ENCODE data around the gene SOX6.
A peak's percentile ranks its signal among the peaks of the same experiment; 100 is the strongest.

Gene SOX6

GRCh38 chr11:16337421-16338213, 18.7 kb downstream of the SOX6 start:
- DNase-seq = peak; percentile 77 to 93 (median 87)
- no CpG with 5 or more reads among the region's 1 CpG for WGBS (ENCODE audit: insufficient coverage)
- Histone ChIP-seq H3K27me3 (replicated peaks in 2 of 5; ENCODE audit: control insufficient read depth in 4 of 5, insufficient read depth in 5 of 5, low read length in 4 of 5) (no peaks in the 10 kb centered on the region), H3K27ac (ENCODE audit: insufficient read depth in 1 of 2, low read depth in 1 of 2, low read length in 2 of 2, poor library complexity in 1 of 2, severe bottlenecking in 2 of 2) (peak overlapping the region in 1 of 2 experiments; percentile 58), H3K9me3 (ENCODE audit: control extremely low read depth in 1 of 5, control insufficient read depth in 4 of 5, insufficient read depth in 2 of 5, low read depth in 1 of 5, low read length in 4 of 5) (no peaks in the 10 kb centered on the region), H3K4me3 (ENCODE audit: control insufficient read depth in 1 of 7, extremely low read depth in 1 of 7, insufficient read depth in 4 of 7, low read depth in 2 of 7, low read length in 6 of 7) (no peak overlapping the region), H3K4me1 (ENCODE audit: control extremely low read depth in 1 of 4, control insufficient read depth in 4 of 4, insufficient read depth in 4 of 4, low read length in 3 of 4) (peaks cover 6 to 16% (median 11%) of the 10 kb centered on the region in 4 experiments), H3K36me3 (ENCODE audit: control insufficient read depth in 4 of 4, insufficient read depth in 4 of 4, low read length in 3 of 4) (no peaks in the 10 kb centered on the region)
- ChIA-PET CTCF (no interaction called here), POLR2A (no interaction called here)

- no peak overlapping the region for H3K4me3 ChIP-seq (ENCODE audit: control insufficient read depth in 1 of 7, extremely low read depth in 1 of 7, insufficient read depth in 4 of 7, low read depth in 2 of 7, low read length in 6 of 7)
- H3K4me1 ChIP-seq (ENCODE audit: control extremely low read depth in 1 of 4, control insufficient read depth in 4 of 4, insufficient read depth in 4 of 4, low read length in 3 of 4) = peaks cover 6 to 16% (median 11%) of the 10 kb centered on the region in 4 experiments
- CTCF ChIA-PET = no interaction called here
- DNase-seq = no peak
- no peaks in the 10 kb centered on the region for H3K27me3 ChIP-seq (replicated peaks in 2 of 5; ENCODE audit: control insufficient read depth in 4 of 5, insufficient read depth in 5 of 5, low read length in 4 of 5)
- no peak overlapping the region for H3K27ac ChIP-seq (ENCODE audit: insufficient read depth in 1 of 2, low read depth in 1 of 2, low read length in 2 of 2, poor library complexity in 1 of 2, severe bottlenecking in 2 of 2)
- H3K9me3 ChIP-seq (ENCODE audit: control extremely low read depth in 1 of 5, control insufficient read depth in 4 of 5, insufficient read depth in 2 of 5, low read depth in 1 of 5, low read length in 4 of 5) = no peaks in the 10 kb centered on the region
- POLR2A ChIA-PET = no interaction called here
- H3K36me3 ChIP-seq (ENCODE audit: control insufficient read depth in 4 of 4, insufficient read depth in 4 of 4, low read length in 3 of 4) = no peaks in the 10 kb centered on the region
Observed at GRCh38 chr11:16336721-16337120, 19.6 kb downstream of the SOX6 start.

GRCh38 chr11:16336204-16336603, 20.1 kb downstream of the SOX6 start:
- no peak overlapping the region for H3K27ac ChIP-seq (ENCODE audit: insufficient read depth in 1 of 2, low read depth in 1 of 2, low read length in 2 of 2, poor library complexity in 1 of 2, severe bottlenecking in 2 of 2)
- H3K27me3 ChIP-seq (replicated peaks in 2 of 5; ENCODE audit: control insufficient read depth in 4 of 5, insufficient read depth in 5 of 5, low read length in 4 of 5) = no peaks in the 10 kb centered on the region
- 95% methylated on average over 6 of the region's 6 CpGs for WGBS (ENCODE audit: insufficient coverage)
- no peaks in the 10 kb centered on the region for H3K9me3 ChIP-seq (ENCODE audit: control extremely low read depth in 1 of 5, control insufficient read depth in 4 of 5, insufficient read depth in 2 of 5, low read depth in 1 of 5, low read length in 4 of 5)
- H3K4me3 ChIP-seq (ENCODE audit: control insufficient read depth in 1 of 7, extremely low read depth in 1 of 7, insufficient read depth in 4 of 7, low read depth in 2 of 7, low read length in 6 of 7) = no peak overlapping the region
- no peaks in the 10 kb centered on the region for H3K36me3 ChIP-seq (ENCODE audit: control insufficient read depth in 4 of 4, insufficient read depth in 4 of 4, low read length in 3 of 4)
- peaks cover 6 to 16% (median 11%) of the 10 kb centered on the region in 4 experiments for H3K4me1 ChIP-seq (ENCODE audit: control extremely low read depth in 1 of 4, control insufficient read depth in 4 of 4, insufficient read depth in 4 of 4, low read length in 3 of 4)
- ChIA-PET CTCF (no interaction called here), POLR2A (no interaction called here)
- DNase-seq = no peak

- CTCF ChIA-PET = no interaction called here
- no CpG with 5 or more reads among the region's 1 CpG for WGBS (ENCODE audit: insufficient coverage)
- H3K4me3 ChIP-seq (ENCODE audit: control insufficient read depth in 1 of 7, extremely low read depth in 1 of 7, insufficient read depth in 4 of 7, low read depth in 2 of 7, low read length in 6 of 7) = no peak overlapping the region
- no peaks in the 10 kb centered on the region for H3K27me3 ChIP-seq (replicated peaks in 2 of 5; ENCODE audit: control insufficient read depth in 4 of 5, insufficient read depth in 5 of 5, low read length in 4 of 5)
- no peak for DNase-seq
- H3K36me3 ChIP-seq (ENCODE audit: control insufficient read depth in 4 of 4, insufficient read depth in 4 of 4, low read length in 3 of 4) = no peaks in the 10 kb centered on the region
- peaks cover 6 to 16% (median 11%) of the 10 kb centered on the region in 4 experiments for H3K4me1 ChIP-seq (ENCODE audit: control extremely low read depth in 1 of 4, control insufficient read depth in 4 of 4, insufficient read depth in 4 of 4, low read length in 3 of 4)
- no peak overlapping the region for H3K27ac ChIP-seq (ENCODE audit: insufficient read depth in 1 of 2, low read depth in 1 of 2, low read length in 2 of 2, poor library complexity in 1 of 2, severe bottlenecking in 2 of 2)
- POLR2A ChIA-PET = no interaction called here
- no peaks in the 10 kb centered on the region for H3K9me3 ChIP-seq (ENCODE audit: control extremely low read depth in 1 of 5, control insufficient read depth in 4 of 5, insufficient read depth in 2 of 5, low read depth in 1 of 5, low read length in 4 of 5)
Observed at GRCh38 chr11:16335236-16335962, 20.9 kb downstream of the SOX6 start.

- CTCF ChIA-PET = interaction anchor here (1.5 kb wide), 1 partner anchor 19 kb away, joined by 3 read pairs; no protein-coding TSS in a partner anchor
- no peaks in the 10 kb centered on the region for H3K9me3 ChIP-seq (ENCODE audit: control extremely low read depth in 1 of 5, control insufficient read depth in 4 of 5, insufficient read depth in 2 of 5, low read depth in 1 of 5, low read length in 4 of 5)
- no peaks in the 10 kb centered on the region for H3K36me3 ChIP-seq (ENCODE audit: control insufficient read depth in 4 of 4, insufficient read depth in 4 of 4, low read length in 3 of 4)
- no peaks in the 10 kb centered on the region for H3K27me3 ChIP-seq (replicated peaks in 2 of 5; ENCODE audit: control insufficient read depth in 4 of 5, insufficient read depth in 5 of 5, low read length in 4 of 5)
- H3K27ac ChIP-seq (ENCODE audit: insufficient read depth in 1 of 2, low read depth in 1 of 2, low read length in 2 of 2, poor library complexity in 1 of 2, severe bottlenecking in 2 of 2) = no peak overlapping the region
- no peak overlapping the region for H3K4me3 ChIP-seq (ENCODE audit: control insufficient read depth in 1 of 7, extremely low read depth in 1 of 7, insufficient read depth in 4 of 7, low read depth in 2 of 7, low read length in 6 of 7)
- POLR2A ChIA-PET = no interaction called here
- no peaks in the 10 kb centered on the region for H3K4me1 ChIP-seq (ENCODE audit: control extremely low read depth in 1 of 4, control insufficient read depth in 4 of 4, insufficient read depth in 4 of 4, low read length in 3 of 4)
- 100% methylated on average over 2 of the region's 4 CpGs for WGBS (ENCODE audit: insufficient coverage)
- DNase-seq = no peak
Observed at GRCh38 chr11:16326679-16327297, 29.6 kb downstream of the SOX6 start.

GRCh38 chr11:16322190-16322589, 34.2 kb downstream of the SOX6 start:
- Histone ChIP-seq H3K4me3 (ENCODE audit: control insufficient read depth in 1 of 7, extremely low read depth in 1 of 7, insufficient read depth in 4 of 7, low read depth in 2 of 7, low read length in 6 of 7) (no peak overlapping the region), H3K27me3 (replicated peaks in 2 of 5; ENCODE audit: control insufficient read depth in 4 of 5, insufficient read depth in 5 of 5, low read length in 4 of 5) (no peaks in the 10 kb centered on the region), H3K4me1 (ENCODE audit: control extremely low read depth in 1 of 4, control insufficient read depth in 4 of 4, insufficient read depth in 4 of 4, low read length in 3 of 4) (no peaks in the 10 kb centered on the region), H3K27ac (ENCODE audit: insufficient read depth in 1 of 2, low read depth in 1 of 2, low read length in 2 of 2, poor library complexity in 1 of 2, severe bottlenecking in 2 of 2) (no peak overlapping the region), H3K9me3 (ENCODE audit: control extremely low read depth in 1 of 5, control insufficient read depth in 4 of 5, insufficient read depth in 2 of 5, low read depth in 1 of 5, low read length in 4 of 5) (no peaks in the 10 kb centered on the region), H3K36me3 (ENCODE audit: control insufficient read depth in 4 of 4, insufficient read depth in 4 of 4, low read length in 3 of 4) (no peaks in the 10 kb centered on the region)
- no CpG with 5 or more reads among the region's 2 CpGs for WGBS (ENCODE audit: insufficient coverage)
- ChIA-PET POLR2A (no interaction called here), CTCF (no interaction called here)
- DNase-seq = no peak

- Histone ChIP-seq H3K4me1 (ENCODE audit: control extremely low read depth in 1 of 4, control insufficient read depth in 4 of 4, insufficient read depth in 4 of 4, low read length in 3 of 4) (no peaks in the 10 kb centered on the region), H3K27me3 (replicated peaks in 2 of 5; ENCODE audit: control insufficient read depth in 4 of 5, insufficient read depth in 5 of 5, low read length in 4 of 5) (no peaks in the 10 kb centered on the region), H3K4me3 (ENCODE audit: control insufficient read depth in 1 of 7, extremely low read depth in 1 of 7, insufficient read depth in 4 of 7, low read depth in 2 of 7, low read length in 6 of 7) (no peak overlapping the region), H3K36me3 (ENCODE audit: control insufficient read depth in 4 of 4, insufficient read depth in 4 of 4, low read length in 3 of 4) (no peaks in the 10 kb centered on the region), H3K9me3 (ENCODE audit: control extremely low read depth in 1 of 5, control insufficient read depth in 4 of 5, insufficient read depth in 2 of 5, low read depth in 1 of 5, low read length in 4 of 5) (no peaks in the 10 kb centered on the region), H3K27ac (ENCODE audit: insufficient read depth in 1 of 2, low read depth in 1 of 2, low read length in 2 of 2, poor library complexity in 1 of 2, severe bottlenecking in 2 of 2) (no peak overlapping the region)
- peak in 2 of 3 donors; percentile 5 to 29 for DNase-seq
- no CpG with 5 or more reads among the region's 2 CpGs for WGBS (ENCODE audit: insufficient coverage)
- POLR2A ChIA-PET = no interaction called here
- CTCF ChIA-PET = no interaction called here
Observed at GRCh38 chr11:16321148-16321547, 35.2 kb downstream of the SOX6 start.
